GM12875 (cell line): Measurements from ENCODE around the gene AGRP.

Source experiments
- H3K4me3 ChIP-seq: one replicate; pipeline ENCODE4 v1.5.1; 2011; ENCODE audit warnings: low read depth, low read length, control low read depth
- TF ChIP-seq, protein P1 (sequence below): IDR thresholded peaks from 2 replicates; pipeline ENCODE4 v1.5.1; 2011; ENCODE audit warnings: low read depth, mild to moderate bottlenecking, control low read depth, inconsistent platforms, low read length, moderate library complexity, borderline replicate concordance; ENCODE audit not compliant: insufficient read depth

AGRP gene

DNA sequence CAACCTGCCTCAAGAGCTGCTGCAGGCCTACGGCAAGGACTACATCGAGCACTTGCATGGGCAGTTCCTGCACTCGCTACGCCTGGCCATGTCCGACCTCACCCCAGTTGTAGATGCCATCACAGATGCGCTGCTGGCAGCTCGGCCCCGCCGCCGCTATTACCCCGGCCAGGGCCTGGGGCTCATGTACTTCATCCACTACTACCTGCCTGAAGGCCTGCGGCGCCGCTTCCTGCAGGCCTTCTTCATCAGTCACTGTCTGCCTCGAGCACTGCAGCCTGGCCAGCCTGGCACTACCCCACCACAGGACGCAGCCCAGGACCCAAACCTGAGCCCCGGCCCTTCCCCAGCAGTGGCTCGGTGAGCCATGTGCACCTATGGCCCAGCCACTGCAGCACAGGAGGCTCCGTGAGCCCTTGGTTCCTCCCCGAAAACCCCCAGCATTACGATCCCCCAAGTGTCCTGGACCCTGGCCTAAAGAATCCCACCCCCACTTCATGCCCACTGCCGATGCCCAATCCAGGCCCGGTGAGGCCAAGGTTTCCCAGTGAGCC, 46.6 kb downstream of the AGRP start:
- H3K4me3 ChIP-seq, result no peak overlapping the region
- TF ChIP-seq, protein P1, sequence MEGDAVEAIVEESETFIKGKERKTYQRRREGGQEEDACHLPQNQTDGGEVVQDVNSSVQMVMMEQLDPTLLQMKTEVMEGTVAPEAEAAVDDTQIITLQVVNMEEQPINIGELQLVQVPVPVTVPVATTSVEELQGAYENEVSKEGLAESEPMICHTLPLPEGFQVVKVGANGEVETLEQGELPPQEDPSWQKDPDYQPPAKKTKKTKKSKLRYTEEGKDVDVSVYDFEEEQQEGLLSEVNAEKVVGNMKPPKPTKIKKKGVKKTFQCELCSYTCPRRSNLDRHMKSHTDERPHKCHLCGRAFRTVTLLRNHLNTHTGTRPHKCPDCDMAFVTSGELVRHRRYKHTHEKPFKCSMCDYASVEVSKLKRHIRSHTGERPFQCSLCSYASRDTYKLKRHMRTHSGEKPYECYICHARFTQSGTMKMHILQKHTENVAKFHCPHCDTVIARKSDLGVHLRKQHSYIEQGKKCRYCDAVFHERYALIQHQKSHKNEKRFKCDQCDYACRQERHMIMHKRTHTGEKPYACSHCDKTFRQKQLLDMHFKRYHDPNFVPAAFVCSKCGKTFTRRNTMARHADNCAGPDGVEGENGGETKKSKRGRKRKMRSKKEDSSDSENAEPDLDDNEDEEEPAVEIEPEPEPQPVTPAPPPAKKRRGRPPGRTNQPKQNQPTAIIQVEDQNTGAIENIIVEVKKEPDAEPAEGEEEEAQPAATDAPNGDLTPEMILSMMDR, result no peak

DNA sequence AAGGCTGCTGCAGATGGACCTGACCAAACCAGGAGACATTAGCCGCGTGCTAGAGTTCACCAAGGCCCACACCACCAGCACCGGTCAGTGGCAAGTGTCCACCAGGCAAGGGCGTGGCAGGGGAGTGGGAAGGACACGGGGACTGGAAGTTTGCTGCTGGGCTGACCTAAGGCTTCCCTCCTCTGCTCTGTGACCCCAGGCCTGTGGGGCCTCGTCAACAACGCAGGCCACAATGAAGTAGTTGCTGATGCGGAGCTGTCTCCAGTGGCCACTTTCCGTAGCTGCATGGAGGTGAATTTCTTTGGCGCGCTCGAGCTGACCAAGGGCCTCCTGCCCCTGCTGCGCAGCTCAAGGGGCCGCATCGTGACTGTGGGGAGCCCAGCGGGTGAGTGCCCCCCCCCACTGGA, 47.6 kb downstream of the AGRP start:
- TF ChIP-seq, protein P1, result no peak

DNA sequence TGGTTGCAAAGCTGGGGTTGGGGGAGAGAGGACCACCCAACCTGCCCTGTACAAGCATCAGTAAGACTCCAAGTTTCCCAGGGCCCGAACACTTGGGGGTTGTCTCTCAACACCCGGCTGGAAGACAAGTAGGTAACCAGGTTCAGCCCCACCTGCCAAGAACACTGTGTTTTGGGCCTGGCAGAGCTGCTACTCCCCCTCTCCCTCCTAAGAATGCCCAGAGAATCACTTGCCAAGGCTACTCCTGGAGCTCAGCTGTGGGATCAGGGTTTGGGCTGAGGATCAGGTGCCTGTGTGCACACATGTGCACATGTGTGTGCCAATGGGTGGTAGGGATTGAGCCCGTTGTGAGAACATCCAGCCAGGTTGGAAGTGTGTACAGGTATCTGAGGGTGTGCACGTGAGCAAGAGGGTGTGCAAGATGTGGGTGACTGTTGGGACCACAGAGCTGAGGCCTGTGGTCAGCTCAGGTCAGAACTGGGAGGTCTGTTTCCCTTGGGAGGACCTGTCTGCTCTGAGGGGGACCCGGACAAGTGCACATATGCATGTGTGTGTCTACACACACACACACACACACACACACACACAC, 50.1 kb downstream of the AGRP start:
- TF ChIP-seq, protein P1, result no peak
- H3K4me3 ChIP-seq, result no peak overlapping the region

More for the DNA sequence above, 47.6 kb downstream of the AGRP start:
- no peak overlapping the region for H3K4me3 ChIP-seq
